Left ventricle myocardium inferior (tissue), 1 donor: ENCODE data around the gene MTMR6. TPM values are rescaled to one million over a fixed set of nuclear protein-coding genes. Genes with fewer than 3 reads are reported as not detected.

Experiments
- DNase-seq: peaks from one replicate; pipeline ENCODE4 v3.0.0-alpha.2; 2020
- H3K27ac ChIP-seq: fragments of 200-600 bp; replicated peaks from 2 replicates; pipeline ENCODE4 v1.8.0; 2021
- H3K27me3 ChIP-seq: fragments of 200-600 bp; 2 replicates; pipeline ENCODE4 v1.8.0; 2021; ENCODE audit warnings: low read depth
- H3K36me3 ChIP-seq: fragments of 200-600 bp; 2 replicates; pipeline ENCODE4 v1.8.0; 2021
- H3K4me1 ChIP-seq: fragments of 200-600 bp; 2 replicates; pipeline ENCODE4 v1.8.0; 2021
- H3K4me3 ChIP-seq: fragments of 200-600 bp; 2 replicates; pipeline ENCODE4 v1.8.0; 2021; ENCODE audit warnings: mild to moderate bottlenecking, moderate library complexity
- H3K9me3 ChIP-seq: fragments of 200-600 bp; replicated peaks from 2 replicates; pipeline ENCODE4 v1.8.0; 2021
- intact Hi-C: fragments of 100-400 bp; cut with micrococcal nuclease; formaldehyde crosslinking; loops from one replicate; pipeline ENCODE4 v1.11.0; 2022
- total RNA-seq: library from RNA; stranded (reverse); fragmentation: NEBNext Ultra II Directional; extraction: Animal tissue kit (Norgen Biotek cat#: 25700); gene quantifications from one replicate; pipeline ENCODE4 v1.2.1, GENCODE V29; 2021
- TF ChIP-seq, protein P1 (sequence below): fragments of 200-600 bp; IDR thresholded peaks from 2 replicates; pipeline ENCODE4 v1.8.0; 2021; ENCODE audit warnings: antibody characterized with exemption, mild to moderate bottlenecking, borderline replicate concordance
- donor health status: DM: no; HTN: yes; CAD: no; lungs with severe emphysema.

The MTMR6 gene
- total RNA-seq, 1 donor from 2014 or later, result 17.4 TPM

DNA sequence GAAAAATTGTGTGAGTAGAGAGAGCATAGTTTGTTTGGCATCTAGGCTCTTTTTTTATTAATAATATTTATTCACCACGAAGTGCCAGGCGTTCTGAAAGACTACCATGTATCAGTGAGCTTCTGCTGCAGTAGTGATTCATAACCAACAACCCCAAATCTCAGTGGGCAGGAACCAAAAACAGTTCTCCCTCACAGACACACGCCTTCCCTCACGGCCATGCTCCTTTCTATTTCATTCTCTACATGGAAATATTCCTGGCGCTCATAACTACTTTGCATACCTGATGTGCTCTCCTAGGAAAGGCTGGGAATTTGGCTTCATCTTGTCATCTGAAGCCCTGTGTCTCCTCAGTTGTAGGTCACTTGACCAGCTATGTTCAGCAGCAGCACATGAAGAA, 88.6 kb downstream of the MTMR6 start:
- intact Hi-C loops, result no loop called here
- no peak for DNase-seq

DNA sequence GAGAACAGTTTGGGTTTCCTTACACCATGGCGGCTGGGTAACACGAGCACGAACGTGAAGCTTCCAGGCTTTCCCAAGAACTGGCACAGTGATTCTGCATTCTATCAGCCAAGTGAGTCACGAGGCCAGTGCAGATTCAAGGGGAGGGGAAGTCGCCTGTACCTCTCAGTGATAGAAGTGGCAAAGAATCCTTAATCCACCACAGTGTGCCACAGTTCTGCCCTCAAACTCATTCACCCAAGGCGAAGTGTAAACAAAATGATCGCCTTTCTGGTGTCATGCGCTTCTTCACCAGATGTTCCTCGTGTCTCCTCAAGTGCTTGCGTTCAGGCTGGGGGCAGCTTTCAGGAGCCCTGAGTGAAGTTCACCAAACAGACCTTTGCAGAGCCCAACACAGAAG, 90.3 kb downstream of the MTMR6 start:
- DNase-seq, result no peak
- intact Hi-C loops, result no loop called here
- H3K9me3 ChIP-seq, result peaks cover 3% of the 10 kb centered on the region
- TF ChIP-seq, protein P1, sequence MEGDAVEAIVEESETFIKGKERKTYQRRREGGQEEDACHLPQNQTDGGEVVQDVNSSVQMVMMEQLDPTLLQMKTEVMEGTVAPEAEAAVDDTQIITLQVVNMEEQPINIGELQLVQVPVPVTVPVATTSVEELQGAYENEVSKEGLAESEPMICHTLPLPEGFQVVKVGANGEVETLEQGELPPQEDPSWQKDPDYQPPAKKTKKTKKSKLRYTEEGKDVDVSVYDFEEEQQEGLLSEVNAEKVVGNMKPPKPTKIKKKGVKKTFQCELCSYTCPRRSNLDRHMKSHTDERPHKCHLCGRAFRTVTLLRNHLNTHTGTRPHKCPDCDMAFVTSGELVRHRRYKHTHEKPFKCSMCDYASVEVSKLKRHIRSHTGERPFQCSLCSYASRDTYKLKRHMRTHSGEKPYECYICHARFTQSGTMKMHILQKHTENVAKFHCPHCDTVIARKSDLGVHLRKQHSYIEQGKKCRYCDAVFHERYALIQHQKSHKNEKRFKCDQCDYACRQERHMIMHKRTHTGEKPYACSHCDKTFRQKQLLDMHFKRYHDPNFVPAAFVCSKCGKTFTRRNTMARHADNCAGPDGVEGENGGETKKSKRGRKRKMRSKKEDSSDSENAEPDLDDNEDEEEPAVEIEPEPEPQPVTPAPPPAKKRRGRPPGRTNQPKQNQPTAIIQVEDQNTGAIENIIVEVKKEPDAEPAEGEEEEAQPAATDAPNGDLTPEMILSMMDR, result no peak
- no peaks in the 10 kb centered on the region for H3K4me1 ChIP-seq
- H3K4me3 ChIP-seq, result no peak overlapping the region
- H3K27ac ChIP-seq, result no peak overlapping the region
- no peaks in the 10 kb centered on the region for H3K36me3 ChIP-seq
- H3K27me3 ChIP-seq, result peaks cover 53% of the 10 kb centered on the region

More for the DNA sequence above, 88.6 kb downstream of the MTMR6 start:
- Histone ChIP-seq H3K4me1 (no peaks in the 10 kb centered on the region), H3K4me3 (no peak overlapping the region), H3K9me3 (peaks cover 3% of the 10 kb centered on the region), H3K27me3 (peaks cover 55% of the 10 kb centered on the region), H3K27ac (no peak overlapping the region), H3K36me3 (no peaks in the 10 kb centered on the region)
- TF ChIP-seq, protein P1, result no peak

Other genes starting within 250 kb of the MTMR6 start
- gene PABPC3, start 191.4 kb downstream of the MTMR6 start, total RNA-seq, result 0.05 TPM
- gene AMER2, start 115.2 kb downstream of the MTMR6 start, total RNA-seq, result not detected
- 22.8 TPM for gene NUP58, start 14.1 kb upstream of the MTMR6 start, total RNA-seq
- 0.27 TPM for gene ATP8A2, start 84.5 kb upstream of the MTMR6 start, total RNA-seq